H1 (cell line): ENCODE data around the gene SLIT3. TPM values are rescaled to one million over a fixed set of nuclear protein-coding genes. Genes with fewer than 3 reads are reported as not detected.

Experiments
- EGR1 ChIP-seq: IDR thresholded peaks from 2 replicates; pipeline ENCODE4 v1.6.1; 2011; ENCODE audit warnings: low read depth, low read length, borderline replicate concordance
- GTF2F1 ChIP-seq: IDR thresholded peaks from 2 replicates; pipeline ENCODE4 v1.6.1; 2012; ENCODE audit warnings: low read depth, low read length, improper control_type of control experiment, borderline replicate concordance
- RBBP5 ChIP-seq: IDR thresholded peaks from 2 replicates; pipeline ENCODE4 v1.7.1; 2012; ENCODE audit warnings: low read depth, mild to moderate bottlenecking, inconsistent platforms, low read length, moderate library complexity, borderline replicate concordance
- RXRA ChIP-seq: IDR thresholded peaks from 2 replicates; pipeline ENCODE4 v1.6.1; 2011; ENCODE audit warnings: low read depth, mild to moderate bottlenecking, low read length, moderate library complexity; ENCODE audit not compliant: insufficient read depth
- TAF1 ChIP-seq: IDR thresholded peaks from 2 replicates; pipeline ENCODE4 v1.6.1; 2011; ENCODE audit warnings: mild to moderate bottlenecking, low read depth, low read length
- TCF12 ChIP-seq: IDR thresholded peaks from 2 replicates; pipeline ENCODE4 v1.6.1; 2011; ENCODE audit warnings: low read depth, mild to moderate bottlenecking, low read length
- TEAD4 ChIP-seq: IDR thresholded peaks from 2 replicates; pipeline ENCODE4 v1.6.1; 2012; ENCODE audit warnings: low read depth, low read length, inconsistent platforms, mixed read lengths
- USF2 ChIP-seq: IDR thresholded peaks from 2 replicates; pipeline ENCODE4 v1.6.1; 2011; ENCODE audit warnings: low read length, improper control_type of control experiment
- polyA plus RNA-seq, 7 experiments: library from polyadenylated mRNA; depleted of rRNA in 3 of 7; stranded (reverse) in 5 of 7; unstranded in 2 of 7; fragments of >200 nt in 5 of 7; fragments of 200-250 nt in 2 of 7; gene quantifications; 1 replicate in 5 of 7; 2 replicates in 1 of 7; 4 replicates in 1 of 7; pipeline versions ENCODE4 v1.2.1 to v1.2.3, GENCODE V29; 2011 to 2013; ENCODE audit warnings: missing spikeins in 2 of 7, mixed read lengths in 2 of 7
- total RNA-seq: library from RNA; stranded (reverse); fragmentation: NEBNext Ultra II Directional; extraction: Animal tissue kit (Norgen Biotek cat#: 25700); gene quantifications from 2 replicates; pipeline ENCODE4 v1.2.1, GENCODE V29; 2021

The SLIT3 gene
- total and polyA plus RNA-seq, 2 of the 8 experiments (the other 6 are each of a cell fraction or from before 2014, with no cell fraction given): 1.1 to 1.2 TPM

GRCh38 chr5:168860503-168860902, 440.4 kb downstream of the SLIT3 start (continued):
- TF ChIP-seq GTF2F1: no peak
- TF ChIP-seq TEAD4: no peak
- TF ChIP-seq TAF1: no peak
- no peak for TF ChIP-seq RBBP5
- TF ChIP-seq TCF12: no peak
- no peak for TF ChIP-seq EGR1
- no peak for TF ChIP-seq RXRA
- no peak for TF ChIP-seq USF2
